Lower leg skin (tissue), 3 donors: ENCODE results near the gene ANAPC2.

Source experiments
- CTCF ChIP-seq, 3 donors: fragments of 450-650 bp; IDR thresholded peaks; one replicate each; pipeline ENCODE4 v1.5.1; 2016; ENCODE audit warnings: antibody characterized with exemption in 3 of 3, mild to moderate bottlenecking in 3 of 3, moderate library complexity in 2 of 3
- POLR2A ChIP-seq, 2 donors: fragments of 450-650 bp; IDR thresholded peaks; one replicate each; pipeline ENCODE4 v1.6.1; 2016 to 2017; ENCODE audit warnings: antibody characterized with exemption in 2 of 2, mild to moderate bottlenecking in 1 of 2, moderate library complexity in 1 of 2

DNA sequence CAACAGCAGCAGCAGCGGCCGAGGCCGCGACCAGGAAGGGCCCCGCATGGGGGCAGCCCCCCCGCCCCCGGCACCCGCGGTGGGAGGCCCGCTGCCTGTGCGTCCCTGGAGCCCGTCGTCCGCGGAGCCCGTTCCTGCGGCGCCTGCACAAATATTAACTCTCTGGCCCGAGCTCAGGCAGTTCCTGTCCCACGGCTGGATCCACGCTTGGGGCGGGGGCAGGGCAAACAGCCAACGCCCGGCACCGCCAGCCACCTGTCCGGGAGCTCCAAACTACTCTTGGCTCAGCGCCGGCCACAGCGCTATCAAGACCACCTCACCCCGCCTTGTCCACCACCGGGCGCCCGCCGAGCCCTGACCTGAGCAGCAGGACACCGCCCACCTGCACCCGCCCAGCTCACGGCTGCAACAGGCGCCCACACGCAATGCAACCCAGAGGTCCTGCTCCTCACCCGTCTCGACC lies 18.4 kb downstream of the ANAPC2 start, which contains the start of gene LRRC26:
- no peak for TF ChIP-seq CTCF (IDR thresholded peaks at IDR 0.05)
- no peak for TF ChIP-seq POLR2A (IDR thresholded peaks at IDR 0.05)
